Activated CD8-positive, alpha-beta T cell treated with anti-CD3 and anti-CD28 coated beads, Interleukin-2, amount 10 ng/mL, durations not matched to agents 7 days and 5 days (primary cell): ENCODE results near the gene SLC6A8. TPM values are rescaled to one million over a fixed set of nuclear protein-coding genes. Genes with fewer than 3 reads are reported as not detected.
"Not testable (repeated sequence)": the region's sequence is repeated elsewhere in the genome, so short reads cannot be mapped to it uniquely, and the experiment has no call there.

Source experiments
- ATAC-seq: fragments of 150-1000 bp; cut with Tn5 transposase; one replicate; pipeline ENCODE4 v1.10.0; 2021; ENCODE audit warnings: moderate library complexity
- CTCF ChIA-PET: fragments of 350-600 bp; sonication (Branson Sonifier 250); formaldehyde crosslinking; loops from one replicate; lab custom pipeline; 2021; ENCODE audit warnings: antibody characterized with exemption; lab: Charles Lee
- POLR2A ChIA-PET: fragments of 350-600 bp; sonication (Branson Sonifier 250); formaldehyde crosslinking; loops from one replicate; lab custom pipeline; 2021; ENCODE audit warnings: antibody characterized with exemption; lab: Charles Lee
- DNase-seq: peaks from one replicate; pipeline ENCODE4 v3.0.0-alpha.2; 2020
- H3K27ac Mint-ChIP-seq: one replicate; pipeline ENCODE4 v1.8.0; 2021; ENCODE audit warnings: mild to moderate bottlenecking, mixed read lengths
- H3K27me3 Mint-ChIP-seq: one replicate; pipeline ENCODE4 v1.8.0; 2021; ENCODE audit warnings: low read depth, mixed read lengths
- H3K36me3 Mint-ChIP-seq: one replicate; pipeline ENCODE4 v1.8.0; 2021; ENCODE audit warnings: low read depth, mixed read lengths
- H3K4me1 Mint-ChIP-seq: one replicate; pipeline ENCODE4 v1.8.0; 2021; ENCODE audit warnings: low read depth, mixed read lengths
- H3K4me3 Mint-ChIP-seq: one replicate; pipeline ENCODE4 v1.8.0; 2021; ENCODE audit warnings: mild to moderate bottlenecking, mixed read lengths
- H3K9me3 Mint-ChIP-seq: one replicate; pipeline ENCODE4 v1.8.0; 2022; ENCODE audit warnings: mixed read lengths; ENCODE audit not compliant: insufficient read depth
- total RNA-seq, 2 experiments: library from RNA; stranded (reverse); gene quantifications; one replicate each; pipeline ENCODE4 v1.2.3, GENCODE V29; 2021

Gene SLC6A8
- total RNA-seq, 2 experiments from 2014 or later: 0.82 to 1.3 TPM

DNA sequence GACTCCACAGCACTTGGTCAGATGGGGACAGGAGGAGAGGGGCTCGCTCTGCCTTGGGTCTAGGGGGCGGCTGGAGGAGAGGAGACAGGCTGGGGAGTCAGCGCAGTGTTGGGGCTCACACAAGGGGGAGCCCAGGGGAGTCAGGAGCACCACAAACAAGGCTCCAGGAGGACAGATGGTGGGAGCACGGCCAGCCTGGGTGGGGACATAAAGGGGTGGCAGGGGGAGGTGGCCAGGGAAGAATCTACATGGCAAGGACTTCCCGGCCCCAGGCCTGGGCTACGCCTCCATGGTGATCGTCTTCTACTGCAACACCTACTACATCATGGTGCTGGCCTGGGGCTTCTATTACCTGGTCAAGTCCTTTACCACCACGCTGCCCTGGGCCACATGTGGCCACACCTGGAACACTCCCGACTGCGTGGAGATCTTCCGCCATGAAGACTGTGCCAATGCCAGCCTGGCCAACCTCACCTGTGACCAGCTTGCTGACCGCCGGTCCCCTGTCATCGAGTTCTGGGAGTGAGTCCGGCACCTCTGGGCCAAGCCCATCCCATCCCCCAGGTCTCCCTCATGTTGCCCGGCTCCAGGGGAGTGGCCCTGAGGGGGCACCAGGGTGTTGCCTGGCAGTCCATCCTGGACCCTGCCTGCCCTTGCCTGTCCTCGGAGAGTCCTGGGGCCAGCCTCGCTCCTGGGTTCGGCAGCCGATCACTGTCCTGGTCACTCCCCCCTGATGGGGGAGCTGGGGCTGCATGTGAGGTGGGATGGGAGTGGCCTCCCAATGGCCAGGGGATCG, 3.5 kb downstream of the SLC6A8 start:
- DNase-seq, H3K36me3 Mint-ChIP-seq, CTCF ChIA-PET, H3K9me3 Mint-ChIP-seq, H3K27me3 Mint-ChIP-seq, ATAC-seq, POLR2A ChIA-PET, H3K4me1 Mint-ChIP-seq, H3K27ac Mint-ChIP-seq, H3K4me3 Mint-ChIP-seq: not testable (repeated sequence)

DNA sequence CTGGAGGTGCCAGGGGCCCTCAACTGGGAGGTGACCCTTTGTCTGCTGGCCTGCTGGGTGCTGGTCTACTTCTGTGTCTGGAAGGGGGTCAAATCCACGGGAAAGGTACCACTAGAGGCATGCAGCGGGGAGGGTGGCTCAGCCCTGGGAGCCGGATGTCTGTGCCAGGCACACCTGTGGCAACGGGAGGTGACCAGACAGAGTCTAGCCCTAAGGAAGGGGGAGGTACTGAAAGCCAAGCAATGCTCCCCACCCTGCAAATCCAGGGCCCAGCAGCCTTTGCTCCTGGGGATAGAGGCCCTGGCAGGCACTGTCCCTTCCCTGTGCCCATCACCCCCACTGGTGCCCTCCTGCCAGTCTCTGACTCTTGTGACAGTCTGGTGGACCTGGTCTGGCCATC, 4.3 kb downstream of the SLC6A8 start:
- CTCF ChIA-PET: no interaction called here
- Mint-ChIP-seq H3K36me3 (peaks cover 5% of the 10 kb centered on the region), H3K27me3 (peaks cover 2% of the 10 kb centered on the region), H3K4me1 (no peaks in the 10 kb centered on the region), H3K27ac (no peak overlapping the region), H3K4me3 (no peak overlapping the region), H3K9me3 (no peaks in the 10 kb centered on the region)
- POLR2A ChIA-PET: no interaction called here
- no peak for DNase-seq
- ATAC-seq: no peak

DNA sequence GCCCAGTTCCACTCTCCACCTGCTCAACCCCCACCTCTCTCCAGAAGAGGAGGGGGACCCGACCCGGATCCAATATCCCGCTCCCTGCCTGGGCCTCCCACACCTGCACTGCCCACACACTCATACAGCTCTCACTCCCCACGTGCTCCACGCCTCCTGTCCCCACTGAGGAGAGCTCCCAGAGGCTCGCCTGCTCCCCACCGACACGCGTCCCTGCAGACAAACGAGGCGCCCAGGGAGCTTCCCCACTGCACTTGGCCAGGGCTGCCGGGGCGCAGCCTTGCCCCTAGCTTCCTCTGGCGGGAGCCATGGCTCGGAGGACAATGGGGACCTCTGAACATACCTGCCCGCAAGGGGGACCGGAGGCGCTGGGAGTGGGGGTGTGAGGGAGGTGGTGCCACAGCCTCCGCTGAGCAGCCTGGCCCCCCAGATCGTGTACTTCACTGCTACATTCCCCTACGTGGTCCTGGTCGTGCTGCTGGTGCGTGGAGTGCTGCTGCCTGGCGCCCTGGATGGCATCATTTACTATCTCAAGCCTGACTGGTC, 5.0 kb downstream of the SLC6A8 start:
- Mint-ChIP-seq H3K4me3 (no peak overlapping the region), H3K27me3 (peaks cover 2% of the 10 kb centered on the region), H3K9me3 (no peaks in the 10 kb centered on the region), H3K27ac (no peak overlapping the region), H3K36me3 (peaks cover 10% of the 10 kb centered on the region), H3K4me1 (no peaks in the 10 kb centered on the region)
- DNase-seq: no peak
- POLR2A ChIA-PET: no interaction called here
- no peak for ATAC-seq
- CTCF ChIA-PET: no interaction called here

DNA sequence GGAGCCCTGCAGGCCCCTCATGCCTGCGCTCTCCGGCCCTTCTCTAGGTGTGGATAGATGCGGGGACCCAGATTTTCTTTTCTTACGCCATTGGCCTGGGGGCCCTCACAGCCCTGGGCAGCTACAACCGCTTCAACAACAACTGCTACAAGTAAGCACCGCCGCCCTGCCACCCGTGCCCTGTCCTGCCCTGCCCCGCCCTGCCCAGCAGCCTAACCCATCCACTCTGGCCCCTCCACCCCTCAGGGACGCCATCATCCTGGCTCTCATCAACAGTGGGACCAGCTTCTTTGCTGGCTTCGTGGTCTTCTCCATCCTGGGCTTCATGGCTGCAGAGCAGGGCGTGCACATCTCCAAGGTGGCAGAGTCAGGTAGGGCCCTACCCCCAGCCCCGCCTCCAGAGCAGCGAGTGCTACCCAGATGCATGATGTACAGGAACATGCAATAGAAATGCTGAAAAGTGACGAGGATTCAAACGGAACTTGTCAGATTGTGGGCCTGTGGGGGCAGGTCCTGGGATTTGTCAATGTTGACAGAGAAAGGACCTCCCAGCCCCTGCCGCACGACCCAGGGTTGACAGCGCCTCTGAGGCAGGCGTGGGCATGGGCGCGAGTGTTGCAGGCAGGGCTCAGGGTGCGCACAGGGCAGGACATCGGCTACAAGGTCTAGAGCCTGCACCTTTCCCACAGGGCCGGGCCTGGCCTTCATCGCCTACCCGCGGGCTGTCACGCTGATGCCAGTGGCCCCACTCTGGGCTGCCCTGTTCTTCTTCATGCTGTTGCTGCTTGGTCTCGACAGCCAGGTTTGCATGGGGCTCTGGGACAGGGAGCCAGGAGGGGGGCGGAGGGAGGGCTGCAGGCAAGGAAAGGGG, 5.7 kb downstream of the SLC6A8 start:
- no peak overlapping the region for H3K4me3 Mint-ChIP-seq
- peaks cover 2% of the 10 kb centered on the region for H3K27me3 Mint-ChIP-seq
- ChIA-PET CTCF (no interaction called here), POLR2A (no interaction called here)
- no peaks in the 10 kb centered on the region for H3K9me3 Mint-ChIP-seq
- H3K27ac Mint-ChIP-seq: no peak overlapping the region
- no peak for DNase-seq
- ATAC-seq: no peak
- H3K36me3 Mint-ChIP-seq: peaks cover 10% of the 10 kb centered on the region
- no peaks in the 10 kb centered on the region for H3K4me1 Mint-ChIP-seq

DNA sequence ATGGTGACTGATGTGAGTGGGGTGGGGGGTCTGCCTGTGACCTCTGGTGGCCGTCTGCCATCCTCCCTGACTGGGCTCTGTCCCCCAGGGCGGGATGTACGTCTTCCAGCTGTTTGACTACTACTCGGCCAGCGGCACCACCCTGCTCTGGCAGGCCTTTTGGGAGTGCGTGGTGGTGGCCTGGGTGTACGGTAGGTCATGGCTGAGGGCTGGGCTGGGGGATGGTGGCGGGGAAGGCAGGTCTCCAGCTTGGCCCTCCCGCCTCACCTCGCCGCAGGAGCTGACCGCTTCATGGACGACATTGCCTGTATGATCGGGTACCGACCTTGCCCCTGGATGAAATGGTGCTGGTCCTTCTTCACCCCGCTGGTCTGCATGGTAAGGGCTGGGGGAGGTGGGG, 6.5 kb downstream of the SLC6A8 start:
- CTCF ChIA-PET, H3K27me3 Mint-ChIP-seq, POLR2A ChIA-PET, ATAC-seq, DNase-seq, H3K4me3 Mint-ChIP-seq, H3K27ac Mint-ChIP-seq, H3K4me1 Mint-ChIP-seq, H3K9me3 Mint-ChIP-seq: not testable (repeated sequence)
- peaks cover 10% of the 10 kb centered on the region for H3K36me3 Mint-ChIP-seq

DNA sequence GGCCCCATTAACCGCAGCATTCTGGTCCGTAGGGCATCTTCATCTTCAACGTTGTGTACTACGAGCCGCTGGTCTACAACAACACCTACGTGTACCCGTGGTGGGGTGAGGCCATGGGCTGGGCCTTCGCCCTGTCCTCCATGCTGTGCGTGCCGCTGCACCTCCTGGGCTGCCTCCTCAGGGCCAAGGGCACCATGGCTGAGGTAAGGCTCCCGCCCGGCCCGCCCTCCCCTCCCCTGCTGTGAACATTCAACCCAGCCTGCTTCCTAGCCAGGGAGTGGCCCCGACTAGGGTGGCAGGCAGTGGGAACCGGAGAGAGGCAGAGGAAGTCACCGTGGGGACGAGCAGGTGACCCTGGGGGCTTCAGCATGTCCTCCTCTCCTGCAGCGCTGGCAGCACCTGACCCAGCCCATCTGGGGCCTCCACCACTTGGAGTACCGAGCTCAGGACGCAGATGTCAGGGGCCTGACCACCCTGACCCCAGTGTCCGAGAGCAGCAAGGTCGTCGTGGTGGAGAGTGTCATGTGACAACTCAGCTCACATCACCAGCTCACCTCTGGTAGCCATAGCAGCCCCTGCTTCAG, 7.1 kb downstream of the SLC6A8 start:
- ATAC-seq (no peak), DNase-seq (no peak)
- ChIA-PET CTCF (no interaction called here), POLR2A (no interaction called here)
- peaks cover 10% of the 10 kb centered on the region for H3K36me3 Mint-ChIP-seq
- no peaks in the 10 kb centered on the region for H3K4me1 Mint-ChIP-seq
- H3K4me3 Mint-ChIP-seq: no peak overlapping the region
- peaks cover under 1% of the 10 kb centered on the region for H3K27me3 Mint-ChIP-seq
- no peak overlapping the region for H3K27ac Mint-ChIP-seq
- H3K9me3 Mint-ChIP-seq: no peaks in the 10 kb centered on the region

DNA sequence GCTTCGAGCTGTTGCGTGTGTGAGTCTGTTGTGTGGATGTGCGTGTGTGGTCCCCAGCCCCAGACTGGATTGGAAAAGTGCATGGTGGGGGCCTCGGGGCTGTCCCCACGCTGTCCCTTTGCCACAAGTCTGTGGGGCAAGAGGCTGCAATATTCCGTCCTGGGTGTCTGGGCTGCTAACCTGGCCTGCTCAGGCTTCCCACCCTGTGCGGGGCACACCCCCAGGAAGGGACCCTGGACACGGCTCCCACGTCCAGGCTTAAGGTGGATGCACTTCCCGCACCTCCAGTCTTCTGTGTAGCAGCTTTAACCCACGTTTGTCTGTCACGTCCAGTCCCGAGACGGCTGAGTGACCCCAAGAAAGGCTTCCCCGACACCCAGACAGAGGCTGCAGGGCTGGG, 8.4 kb downstream of the SLC6A8 start:
- Mint-ChIP-seq H3K4me1 (no peaks in the 10 kb centered on the region), H3K27ac (no peak overlapping the region), H3K4me3 (no peak overlapping the region), H3K36me3 (peaks cover 13% of the 10 kb centered on the region), H3K27me3 (no peaks in the 10 kb centered on the region), H3K9me3 (no peaks in the 10 kb centered on the region)
- ChIA-PET POLR2A (no interaction called here), CTCF (no interaction called here)
- no peak for DNase-seq
- no peak for ATAC-seq

DNA sequence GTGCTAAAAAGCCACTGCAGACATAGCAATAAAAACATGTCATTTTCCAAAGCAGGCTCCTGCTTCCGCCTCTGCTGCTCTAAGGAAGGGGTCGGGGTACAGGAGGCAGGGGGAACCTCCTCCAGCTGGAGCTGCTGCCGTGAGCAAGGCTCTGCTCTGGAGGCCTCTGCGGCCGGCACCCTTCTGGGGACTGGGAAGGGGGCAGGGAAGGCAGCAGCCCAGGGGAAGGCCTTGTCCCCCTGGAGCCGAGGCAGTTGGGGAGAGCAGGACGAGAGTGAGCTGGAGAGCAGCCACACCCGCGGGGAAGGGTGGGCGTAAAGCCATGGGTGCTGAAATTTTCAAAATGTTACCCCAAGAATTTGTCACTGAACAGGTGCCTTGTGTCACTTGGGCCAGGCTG, 8.8 kb downstream of the SLC6A8 start:
- POLR2A ChIA-PET, H3K4me1 Mint-ChIP-seq, CTCF ChIA-PET, DNase-seq, ATAC-seq, H3K4me3 Mint-ChIP-seq, H3K9me3 Mint-ChIP-seq, H3K27ac Mint-ChIP-seq, H3K27me3 Mint-ChIP-seq: not testable (repeated sequence)
- peaks cover 13% of the 10 kb centered on the region for H3K36me3 Mint-ChIP-seq

DNA sequence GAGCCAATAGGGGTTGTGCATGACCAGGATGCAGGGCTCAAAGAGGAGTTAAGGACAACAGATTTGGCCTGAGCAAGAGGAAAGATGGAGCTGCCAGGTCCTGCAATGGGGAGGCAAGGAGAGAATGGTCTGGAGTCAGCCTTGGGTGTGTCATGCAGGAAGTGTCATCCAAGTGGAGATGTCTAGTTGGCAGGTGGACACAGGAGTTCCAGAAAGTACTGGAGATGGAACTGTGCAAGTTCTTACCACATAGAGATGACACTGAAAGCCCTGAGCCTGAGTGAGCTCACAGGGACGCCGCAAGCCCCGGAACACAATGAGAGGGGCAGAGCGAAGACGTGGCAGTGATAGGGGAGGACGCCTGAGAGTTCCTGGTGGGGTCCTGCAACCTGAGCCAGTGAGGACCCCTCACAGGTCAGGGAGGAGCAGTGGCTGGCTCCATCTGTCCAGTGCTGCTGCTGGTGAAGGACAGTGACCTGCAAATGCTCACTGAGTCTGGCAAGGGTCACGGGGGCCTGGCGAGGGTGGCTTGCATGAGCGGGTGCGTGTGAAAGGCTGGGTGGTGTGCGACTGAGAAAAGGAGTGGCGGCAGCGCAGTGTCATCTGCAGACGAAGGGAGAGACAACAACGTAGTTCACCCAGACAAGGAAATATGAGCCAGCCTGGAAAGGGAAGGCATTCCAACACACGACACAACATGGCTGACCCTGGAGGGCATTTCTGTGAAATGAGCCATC, 9.4 kb downstream of the SLC6A8 start:
- DNase-seq, ATAC-seq, H3K27me3 Mint-ChIP-seq, H3K4me3 Mint-ChIP-seq, POLR2A ChIA-PET, H3K27ac Mint-ChIP-seq, H3K9me3 Mint-ChIP-seq, CTCF ChIA-PET, H3K4me1 Mint-ChIP-seq: not testable (repeated sequence)
- H3K36me3 Mint-ChIP-seq: peaks cover 15% of the 10 kb centered on the region

DNA sequence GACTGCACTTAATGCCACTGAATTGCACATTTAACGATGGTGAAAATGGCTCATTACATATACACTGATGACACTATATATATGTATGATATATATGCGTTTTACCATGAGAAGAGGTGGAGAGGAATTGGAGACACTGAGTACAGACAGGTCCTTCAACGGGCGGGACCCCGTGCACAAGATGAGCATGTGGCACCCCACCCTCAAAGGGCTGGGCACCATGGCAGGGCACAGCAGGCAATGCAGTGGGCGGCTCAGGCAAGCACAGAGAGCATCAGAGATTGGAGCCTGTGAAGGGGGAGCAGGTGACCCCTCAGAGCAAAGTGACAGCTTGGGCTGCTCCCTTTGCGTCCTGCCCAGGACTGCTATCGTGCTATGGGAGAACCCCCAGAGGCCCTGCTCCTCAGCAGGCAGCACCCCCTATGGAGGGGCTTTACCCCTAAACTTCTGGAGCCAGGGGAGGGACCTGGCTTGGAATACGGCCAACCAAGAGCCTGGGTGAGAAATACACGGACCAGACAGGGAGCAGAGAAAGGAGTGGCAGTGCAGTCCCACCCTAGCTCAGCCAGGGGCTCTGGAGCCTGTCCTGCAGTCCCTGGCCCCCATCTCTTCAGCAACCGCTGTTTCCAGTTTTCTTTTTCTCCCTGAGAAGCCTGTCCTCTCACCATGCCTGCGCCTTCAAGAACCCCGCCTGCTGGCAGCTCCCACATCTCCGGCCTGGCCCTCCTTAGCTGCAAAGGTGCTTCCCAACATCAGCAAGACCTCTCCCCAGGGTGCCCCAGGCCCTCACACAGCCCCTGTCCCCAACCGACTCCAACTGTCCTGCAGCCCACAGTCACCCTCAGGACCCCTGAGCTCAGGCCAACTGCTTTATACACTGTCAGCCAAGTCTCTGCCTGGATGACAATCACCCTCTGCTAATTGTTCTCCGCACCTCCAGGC, 10.5 kb downstream of the SLC6A8 start:
- no peak overlapping the region for H3K27ac Mint-ChIP-seq
- H3K36me3 Mint-ChIP-seq: peaks cover 17% of the 10 kb centered on the region
- no peaks in the 10 kb centered on the region for H3K4me1 Mint-ChIP-seq
- ChIA-PET CTCF (no interaction called here), POLR2A (no interaction called here)
- no peak overlapping the region for H3K4me3 Mint-ChIP-seq
- no peaks in the 10 kb centered on the region for H3K9me3 Mint-ChIP-seq
- DNase-seq: no peak
- H3K27me3 Mint-ChIP-seq: no peaks in the 10 kb centered on the region
- ATAC-seq: no peak
